ENCODE results near the gene ANP32D.
"Not testable (repeated sequence)": the region's sequence is repeated elsewhere in the genome, so short reads cannot be mapped to it uniquely, and the experiment has no call there.

Gene ANP32D

DNA sequence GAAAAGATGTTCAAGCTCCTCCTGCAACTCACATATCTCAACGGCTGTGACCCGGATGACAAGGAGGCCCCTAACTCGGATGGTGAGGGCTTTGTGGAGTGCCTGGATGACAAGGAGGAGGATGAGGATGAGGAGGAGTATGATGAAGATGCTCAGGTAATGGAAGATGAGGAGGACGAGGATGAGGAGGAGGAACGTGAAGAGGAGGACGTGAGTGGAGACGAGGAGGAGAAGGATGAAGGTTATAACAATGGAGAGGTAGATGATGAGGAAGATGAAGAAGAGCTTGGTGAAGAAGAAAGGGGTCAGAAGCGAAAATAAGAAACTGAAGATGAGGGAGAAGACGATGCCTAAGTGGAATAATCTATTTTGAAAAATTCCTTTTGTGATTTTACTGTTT, 702 bp downstream of the ANP32D start:
- no peak for DNase-seq (ENCODE audit: low read depth)
- no peak for TF ChIP-seq CTCF (IDR thresholded peaks at IDR 0.05; ENCODE audit: control insufficient read depth, extremely low read depth, insufficient read depth)
- H3K4me3 ChIP-seq (ENCODE audit: low read depth, low read length) = no peak overlapping the region

DNA sequence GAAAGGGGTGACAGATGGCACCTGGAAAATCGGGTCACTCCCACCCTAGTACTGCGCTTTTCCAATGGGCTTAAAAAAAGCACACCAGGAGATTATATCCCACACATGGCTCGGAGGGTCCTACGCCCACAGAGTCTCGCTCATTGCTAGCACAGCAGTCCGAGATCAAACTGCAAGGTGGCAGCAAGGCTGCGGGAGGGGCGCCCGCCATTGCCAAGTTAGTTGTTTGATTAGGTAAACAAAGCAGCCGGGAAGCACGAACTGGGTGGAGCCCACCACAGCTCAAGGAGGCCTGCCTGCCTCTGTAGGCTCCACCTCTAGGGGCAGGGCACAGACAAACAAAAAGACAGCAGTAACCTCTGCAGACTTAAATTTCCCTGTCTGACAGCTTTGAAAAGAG, 2.1 kb downstream of the ANP32D start:
- not testable (repeated sequence) for DNase-seq (ENCODE audit: low read depth); H3K4me3 ChIP-seq (ENCODE audit: low read depth, low read length)

GRCh38 chr12:48482198-48482597, 9.8 kb downstream of the ANP32D start, which contains the start of gene C12orf54:
C12orf54 (plus strand) TSS chr12:48482498; CDS start chr12:48483297, 799 bp downstream.
- H3K4me3 ChIP-seq (ENCODE audit: low read depth, low read length) = no peak within 1 kb of the TSS
- DNase-seq (ENCODE audit: low read depth) = no peak
- TF ChIP-seq CTCF (IDR thresholded peaks at IDR 0.05; ENCODE audit: control insufficient read depth, extremely low read depth, insufficient read depth) = no peak

DNA sequence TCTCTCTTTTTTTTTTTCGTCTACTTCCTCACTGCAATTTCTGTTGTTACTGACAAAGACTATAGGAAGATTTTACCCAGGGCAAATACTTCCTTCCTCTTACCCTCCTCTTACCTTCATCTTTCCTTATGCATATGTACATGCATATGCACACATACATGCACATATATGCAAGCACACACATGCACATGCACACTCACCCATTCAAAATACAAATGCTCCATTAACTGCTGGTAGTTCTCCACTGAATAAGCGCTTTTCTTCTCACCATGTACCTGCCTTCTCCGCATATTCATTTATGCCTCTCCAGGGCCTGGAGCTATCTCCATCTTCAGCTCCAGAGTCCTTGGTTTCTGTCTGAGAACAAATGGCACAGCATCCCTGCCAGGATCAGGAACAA, 10.6 kb downstream of the ANP32D start:
- no peak for DNase-seq (ENCODE audit: low read depth)
- H3K4me3 ChIP-seq (ENCODE audit: low read depth, low read length) = no peak overlapping the region
- no peak for TF ChIP-seq CTCF (IDR thresholded peaks at IDR 0.05; ENCODE audit: control insufficient read depth, extremely low read depth, insufficient read depth)

- DNase-seq (ENCODE audit: low read depth) = no peak
- no peak for TF ChIP-seq CTCF (IDR thresholded peaks at IDR 0.05; ENCODE audit: control insufficient read depth, extremely low read depth, insufficient read depth)
- H3K4me3 ChIP-seq (ENCODE audit: low read depth, low read length) = no peak overlapping the region
Measured at GRCh38 chr12:48486261-48486660, 13.9 kb downstream of the ANP32D start.

GRCh38 chr12:48486679-48487078, 14.3 kb downstream of the ANP32D start:
- no peak for DNase-seq (ENCODE audit: low read depth)

GRCh38 chr12:48489012-48489411, 16.7 kb downstream of the ANP32D start:
- DNase-seq (ENCODE audit: low read depth) = no peak
- no peak overlapping the region for H3K4me3 ChIP-seq (ENCODE audit: low read depth, low read length)
- TF ChIP-seq CTCF (IDR thresholded peaks at IDR 0.05; ENCODE audit: control insufficient read depth, extremely low read depth, insufficient read depth) = no peak

More at GRCh38 chr12:48486679-48487078, 14.3 kb downstream of the ANP32D start:
- TF ChIP-seq CTCF (IDR thresholded peaks at IDR 0.05; ENCODE audit: control insufficient read depth, extremely low read depth, insufficient read depth) = no peak
- H3K4me3 ChIP-seq (ENCODE audit: low read depth, low read length) = no peak overlapping the region

DNA sequence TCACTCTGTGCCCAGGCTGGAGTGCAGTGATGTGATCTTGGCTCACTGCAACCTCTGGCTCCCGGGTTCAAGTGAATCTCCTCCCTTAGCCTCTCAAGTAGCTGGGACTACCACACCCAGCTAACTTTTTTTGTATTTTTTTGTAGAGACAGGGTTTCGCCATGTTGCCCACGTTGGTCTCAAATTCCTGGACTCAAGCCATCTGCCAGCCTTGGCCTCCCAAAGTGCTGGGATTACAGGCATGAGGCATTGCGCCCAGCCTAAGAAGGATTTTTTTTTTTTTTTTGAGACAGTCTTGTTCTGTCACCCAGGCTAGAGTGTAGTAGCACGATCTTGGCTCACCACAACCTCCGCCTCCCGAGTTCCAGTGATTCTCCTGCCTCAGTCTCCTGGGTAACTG, 17.1 kb downstream of the ANP32D start:
- H3K4me3 ChIP-seq (ENCODE audit: low read depth, low read length); DNase-seq (ENCODE audit: low read depth): not testable (repeated sequence)

- DNase-seq (ENCODE audit: low read depth); H3K4me3 ChIP-seq (ENCODE audit: low read depth, low read length): not testable (repeated sequence)
Measured at GRCh38 chr12:48500281-48500680, 27.9 kb downstream of the ANP32D start.

- DNase-seq (ENCODE audit: low read depth); H3K4me3 ChIP-seq (ENCODE audit: low read depth, low read length): not testable (repeated sequence)
Measured at GRCh38 chr12:48506836-48507235, 34.5 kb downstream of the ANP32D start.

Measured in LNCaP clone FGC (cell line).